ENCODE data around the gene PSMB7. TPM values are rescaled to one million over a fixed set of nuclear protein-coding genes. Genes with fewer than 3 reads are reported as not detected.

Gene PSMB7
- total and polyA plus RNA-seq, 12 donors: 148 to 308 (median 163) TPM

DNA sequence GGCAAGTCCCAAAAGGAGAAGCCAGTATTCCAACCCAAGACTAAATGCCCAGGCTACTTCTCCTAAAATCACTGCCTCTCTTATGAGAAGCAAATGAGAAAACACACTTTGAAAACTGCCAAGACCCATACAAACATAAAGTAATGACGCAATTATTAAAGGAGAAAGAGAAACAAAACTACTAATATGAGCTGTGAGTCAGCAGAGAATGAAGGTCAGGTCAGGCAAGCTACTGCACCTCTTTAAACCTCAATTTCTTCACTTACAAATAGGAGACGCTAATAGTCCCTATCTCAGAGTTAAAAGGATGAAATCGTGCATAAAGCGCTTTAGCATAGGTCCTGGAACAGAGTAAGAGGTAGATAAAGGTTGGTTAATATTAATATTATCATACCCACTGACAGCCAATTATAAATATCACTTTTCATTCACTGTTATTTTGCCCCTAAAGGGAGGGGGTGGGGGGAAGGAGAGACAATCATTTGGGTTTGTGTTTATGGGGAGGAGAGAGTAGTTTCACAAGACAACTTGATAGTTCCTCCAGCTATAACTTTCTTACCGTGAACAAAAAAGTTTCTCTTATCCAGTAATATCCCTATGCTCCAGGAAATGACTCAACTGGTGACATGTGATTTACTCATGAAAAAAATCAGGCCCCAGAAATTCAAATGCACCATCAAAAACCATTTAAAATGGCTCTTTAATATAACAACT is 3.6 kb downstream of the PSMB7 start:
- H3K4me1 ChIP-seq: peaks cover 0 to 30% (median 16%) of the 10 kb centered on the region in 9 donors
- TF ChIP-seq, protein P1, sequence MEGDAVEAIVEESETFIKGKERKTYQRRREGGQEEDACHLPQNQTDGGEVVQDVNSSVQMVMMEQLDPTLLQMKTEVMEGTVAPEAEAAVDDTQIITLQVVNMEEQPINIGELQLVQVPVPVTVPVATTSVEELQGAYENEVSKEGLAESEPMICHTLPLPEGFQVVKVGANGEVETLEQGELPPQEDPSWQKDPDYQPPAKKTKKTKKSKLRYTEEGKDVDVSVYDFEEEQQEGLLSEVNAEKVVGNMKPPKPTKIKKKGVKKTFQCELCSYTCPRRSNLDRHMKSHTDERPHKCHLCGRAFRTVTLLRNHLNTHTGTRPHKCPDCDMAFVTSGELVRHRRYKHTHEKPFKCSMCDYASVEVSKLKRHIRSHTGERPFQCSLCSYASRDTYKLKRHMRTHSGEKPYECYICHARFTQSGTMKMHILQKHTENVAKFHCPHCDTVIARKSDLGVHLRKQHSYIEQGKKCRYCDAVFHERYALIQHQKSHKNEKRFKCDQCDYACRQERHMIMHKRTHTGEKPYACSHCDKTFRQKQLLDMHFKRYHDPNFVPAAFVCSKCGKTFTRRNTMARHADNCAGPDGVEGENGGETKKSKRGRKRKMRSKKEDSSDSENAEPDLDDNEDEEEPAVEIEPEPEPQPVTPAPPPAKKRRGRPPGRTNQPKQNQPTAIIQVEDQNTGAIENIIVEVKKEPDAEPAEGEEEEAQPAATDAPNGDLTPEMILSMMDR (IDR thresholded peaks at IDR 0.05): no peak
- 75 to 89% methylated on average over 5 of the region's 5 CpGs for WGBS, 2 donors
- ATAC-seq (no peak), DNase-seq (no peak)
- H3K27me3 ChIP-seq: no peaks in the 10 kb centered on the region
- H3K9me3 ChIP-seq: peaks cover 0 to 4% (median 0%) of the 10 kb centered on the region in 11 donors
- peak overlapping the region in 1 of 10 donors; percentile 27 for H3K27ac ChIP-seq
- H3K4me3 ChIP-seq: no peak overlapping the region
- intact Hi-C loops (cut with DNase I): no loop called here
- H3K36me3 ChIP-seq: peaks cover 0 to 77% (median 46%) of the 10 kb centered on the region in 9 donors

DNA sequence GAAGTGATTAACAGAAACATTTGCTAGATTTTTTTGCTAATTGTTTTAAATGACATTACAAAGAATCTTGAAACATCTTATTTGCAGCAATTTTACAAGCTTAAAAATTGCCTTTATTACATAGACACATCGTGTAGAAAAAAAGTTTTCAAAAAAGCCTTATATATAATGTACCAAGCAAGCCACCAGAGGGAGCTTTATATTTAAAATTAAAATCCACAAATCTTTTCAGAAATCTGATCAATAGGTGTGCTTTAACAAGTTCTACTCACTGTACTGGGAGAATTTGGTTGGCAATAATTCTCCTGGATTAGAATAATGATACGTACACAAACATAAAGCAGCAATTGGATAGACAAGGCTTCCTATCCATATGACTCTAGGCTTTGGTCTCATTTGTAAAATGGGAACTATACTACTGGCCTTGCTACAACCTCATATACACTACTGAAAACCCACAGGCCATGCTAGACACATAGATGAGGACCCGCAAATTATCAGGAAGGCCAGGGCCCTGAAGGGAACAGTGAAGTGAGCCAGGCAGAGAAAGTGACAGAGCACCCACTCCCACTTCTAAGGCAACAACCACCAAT is 4.8 kb downstream of the PSMB7 start:
- Histone ChIP-seq H3K4me1 (peaks cover 0 to 30% (median 16%) of the 10 kb centered on the region in 9 donors), H3K27me3 (no peaks in the 10 kb centered on the region), H3K4me3 (no peak overlapping the region), H3K27ac (no peak overlapping the region), H3K9me3 (peaks cover 0 to under 1% (median 0%) of the 10 kb centered on the region in 11 donors), H3K36me3 (peaks cover 0 to 89% (median 54%) of the 10 kb centered on the region in 9 donors)
- intact Hi-C loops (cut with DNase I): no loop called here
- ATAC-seq (no peak), DNase-seq (no peak)
- WGBS, 2 donors: 64 to 67% methylated on average over 3 of the region's 3 CpGs
- TF ChIP-seq, protein P1 (IDR thresholded peaks at IDR 0.05): peak in 6 of 9 donors; percentile 22 to 38 (median 34)

DNA sequence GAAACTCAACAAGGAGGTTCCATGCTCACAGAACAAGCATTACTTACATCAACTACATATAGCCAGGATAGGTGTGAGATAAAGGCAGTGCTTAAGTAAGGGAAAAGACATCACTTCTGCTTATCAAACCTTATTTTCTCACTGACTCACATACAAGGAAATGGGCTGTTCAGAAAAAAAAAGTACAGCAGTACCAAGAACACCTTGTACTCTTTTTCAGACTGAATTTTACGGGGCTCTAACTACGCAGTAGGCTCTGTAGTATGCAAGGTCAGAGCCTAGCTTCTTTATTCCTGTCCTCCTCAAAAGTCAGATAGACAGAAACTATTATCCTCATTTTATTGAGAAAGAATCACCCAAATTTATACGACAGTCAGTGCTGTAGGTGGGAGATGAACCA is 5.8 kb downstream of the PSMB7 start:
- Histone ChIP-seq H3K4me3 (no peak overlapping the region), H3K9me3 (no peaks in the 10 kb centered on the region), H3K27me3 (no peaks in the 10 kb centered on the region), H3K36me3 (peaks cover 0 to 99% (median 61%) of the 10 kb centered on the region in 9 donors), H3K4me1 (peaks cover 0 to 26% (median 12%) of the 10 kb centered on the region in 9 donors), H3K27ac (no peak overlapping the region)
- intact Hi-C loops (cut with DNase I): no loop called here
- ATAC-seq: no peak
- DNase-seq: no peak
- 90 to 99% methylated on average over 3 of the region's 3 CpGs for WGBS, 2 donors
- TF ChIP-seq, protein P1 (IDR thresholded peaks at IDR 0.05): no peak

DNA sequence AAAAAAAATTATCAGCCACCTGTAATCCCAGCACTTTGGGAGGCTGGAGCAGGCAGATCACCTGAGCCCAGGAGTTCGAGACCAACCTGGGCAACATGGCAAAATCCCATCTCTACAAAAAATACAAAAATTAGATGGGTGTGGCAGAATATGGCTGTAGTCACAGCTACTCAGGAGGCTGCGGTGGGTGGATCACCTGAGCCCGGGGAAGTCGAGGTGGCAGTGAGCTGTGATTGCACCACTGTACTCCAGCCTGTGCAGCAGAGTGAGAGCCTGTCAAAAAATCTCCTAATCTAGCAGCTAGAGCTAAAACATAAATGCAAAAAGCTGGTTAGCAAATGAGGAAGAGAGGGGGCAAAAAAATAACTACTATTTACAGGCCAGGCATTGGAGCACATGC is 12.0 kb downstream of the PSMB7 start:
- TF ChIP-seq, protein P1 (IDR thresholded peaks at IDR 0.05): no peak
- no peak for DNase-seq
- intact Hi-C loops (cut with DNase I): no loop called here
- no peak for ATAC-seq
- Histone ChIP-seq H3K36me3 (peaks cover 0 to 82% (median 47%) of the 10 kb centered on the region in 9 donors), H3K4me3 (no peak overlapping the region), H3K27me3 (no peaks in the 10 kb centered on the region), H3K9me3 (no peaks in the 10 kb centered on the region), H3K4me1 (peaks cover 0 to 25% (median 18%) of the 10 kb centered on the region in 9 donors), H3K27ac (no peak overlapping the region)
- WGBS, 2 donors: 95 to 98% methylated on average over 4 of the region's 4 CpGs
